Suprapubic skin (tissue), 3 donors: ENCODE measurements around the gene TRPV2.

Experiments used
- CTCF ChIP-seq, 2 donors: fragments of 200-600 bp in 1 of 2; fragments of 450-650 bp in 1 of 2; sonication (generic) in 1 of 2; IDR thresholded peaks; one replicate each; pipeline ENCODE4 v1.5.1; 2016 to 2019; ENCODE audit warnings: antibody characterized with exemption in 2 of 2, mild to moderate bottlenecking in 1 of 2, moderate library complexity in 1 of 2
- EP300 ChIP-seq: sonication (generic); formaldehyde crosslinking; IDR thresholded peaks from one replicate; pipeline ENCODE4 v1.6.1; 2017; ENCODE audit warnings: antibody characterized with exemption
- POLR2A ChIP-seq, 2 donors: fragments of 450-650 bp; IDR thresholded peaks; one replicate each; pipeline ENCODE4 v1.6.1; 2017; ENCODE audit warnings: antibody characterized with exemption in 2 of 2, mild to moderate bottlenecking in 2 of 2, moderate library complexity in 2 of 2

DNA sequence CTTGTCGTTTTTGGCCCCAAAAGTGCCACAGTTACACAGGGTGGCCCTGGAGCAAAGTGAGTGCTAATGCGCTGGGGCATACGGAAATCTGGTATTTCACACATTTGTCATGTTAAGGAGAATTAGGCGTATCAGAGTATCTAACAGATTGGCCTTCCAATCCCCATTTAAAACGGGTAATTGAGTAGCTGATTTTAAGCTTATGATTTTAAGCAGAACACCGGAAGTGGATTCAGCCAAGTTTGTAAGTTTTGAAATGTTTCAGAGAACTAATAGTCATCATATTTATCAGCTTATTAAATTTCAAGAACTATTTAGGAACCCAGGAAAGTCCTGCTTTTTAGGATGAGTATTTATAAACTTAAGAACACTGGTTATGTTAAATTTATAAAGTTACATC is 57.2 kb downstream of the TRPV2 start:
- no peak for TF ChIP-seq CTCF (IDR thresholded peaks at IDR 0.05)
- TF ChIP-seq EP300, result no peak
- no peak for TF ChIP-seq POLR2A (IDR thresholded peaks at IDR 0.05)
